ENCODE results near the gene C10orf90.

C10orf90 gene

DNA sequence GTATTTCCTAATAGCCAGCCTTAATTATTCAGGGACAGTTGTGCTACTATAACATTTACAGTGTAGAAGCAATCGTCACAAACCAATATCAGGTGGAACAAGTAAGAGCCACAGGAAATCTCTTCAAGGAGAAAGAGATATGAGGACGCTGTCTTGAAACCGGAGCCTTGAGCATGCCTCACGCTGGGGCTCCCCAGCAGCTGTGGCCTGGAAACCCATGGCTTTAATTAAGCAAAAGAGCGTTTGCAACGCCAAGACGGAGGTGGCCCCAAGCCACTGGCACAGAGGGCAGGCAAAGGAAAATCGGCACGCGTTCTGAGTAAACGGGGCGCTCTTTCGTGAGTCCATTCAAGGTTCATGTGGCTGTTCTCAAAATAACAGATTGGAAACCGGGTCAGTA lies 84.4 kb downstream of the C10orf90 start:
- TF ChIP-seq, protein P1, sequence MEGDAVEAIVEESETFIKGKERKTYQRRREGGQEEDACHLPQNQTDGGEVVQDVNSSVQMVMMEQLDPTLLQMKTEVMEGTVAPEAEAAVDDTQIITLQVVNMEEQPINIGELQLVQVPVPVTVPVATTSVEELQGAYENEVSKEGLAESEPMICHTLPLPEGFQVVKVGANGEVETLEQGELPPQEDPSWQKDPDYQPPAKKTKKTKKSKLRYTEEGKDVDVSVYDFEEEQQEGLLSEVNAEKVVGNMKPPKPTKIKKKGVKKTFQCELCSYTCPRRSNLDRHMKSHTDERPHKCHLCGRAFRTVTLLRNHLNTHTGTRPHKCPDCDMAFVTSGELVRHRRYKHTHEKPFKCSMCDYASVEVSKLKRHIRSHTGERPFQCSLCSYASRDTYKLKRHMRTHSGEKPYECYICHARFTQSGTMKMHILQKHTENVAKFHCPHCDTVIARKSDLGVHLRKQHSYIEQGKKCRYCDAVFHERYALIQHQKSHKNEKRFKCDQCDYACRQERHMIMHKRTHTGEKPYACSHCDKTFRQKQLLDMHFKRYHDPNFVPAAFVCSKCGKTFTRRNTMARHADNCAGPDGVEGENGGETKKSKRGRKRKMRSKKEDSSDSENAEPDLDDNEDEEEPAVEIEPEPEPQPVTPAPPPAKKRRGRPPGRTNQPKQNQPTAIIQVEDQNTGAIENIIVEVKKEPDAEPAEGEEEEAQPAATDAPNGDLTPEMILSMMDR (IDR thresholded peaks at IDR 0.05): no peak
- no peak for TF ChIP-seq ZFX (IDR thresholded peaks at IDR 0.05; ENCODE audit: borderline replicate concordance)

GRCh38 chr10:126585249-126586017 lies 85.1 kb downstream of the C10orf90 start:
- no peak for TF ChIP-seq ZFX (IDR thresholded peaks at IDR 0.05; ENCODE audit: borderline replicate concordance)
- TF ChIP-seq, protein P1 (IDR thresholded peaks at IDR 0.05): no peak
- H3K27ac ChIP-seq: no peak overlapping the region

More for the DNA sequence above, 84.4 kb downstream of the C10orf90 start:
- no peak overlapping the region for H3K27ac ChIP-seq

DNA sequence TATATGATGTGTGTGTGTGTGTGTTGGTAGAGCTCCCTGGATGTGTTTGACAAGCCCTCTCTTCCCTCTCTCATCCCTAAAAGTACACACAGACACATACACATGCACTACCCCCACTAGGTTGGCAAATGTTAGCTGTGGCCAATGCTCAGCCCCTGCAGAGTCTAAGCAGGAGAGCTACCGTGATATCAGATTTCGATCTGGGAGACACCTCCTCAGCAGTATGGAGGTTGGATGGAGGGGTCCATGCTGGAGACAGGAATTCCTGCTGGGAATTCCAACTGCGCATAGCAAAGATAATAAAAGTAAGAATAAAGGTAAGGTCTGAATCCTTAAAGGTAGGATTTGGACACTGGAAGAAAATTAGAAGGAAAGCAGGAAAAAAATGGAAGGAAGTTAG lies 85.7 kb downstream of the C10orf90 start:
- no peak for TF ChIP-seq ZFX (IDR thresholded peaks at IDR 0.05; ENCODE audit: borderline replicate concordance)
- TF ChIP-seq, protein P1 (IDR thresholded peaks at IDR 0.05): no peak
- no peak overlapping the region for H3K27ac ChIP-seq

DNA sequence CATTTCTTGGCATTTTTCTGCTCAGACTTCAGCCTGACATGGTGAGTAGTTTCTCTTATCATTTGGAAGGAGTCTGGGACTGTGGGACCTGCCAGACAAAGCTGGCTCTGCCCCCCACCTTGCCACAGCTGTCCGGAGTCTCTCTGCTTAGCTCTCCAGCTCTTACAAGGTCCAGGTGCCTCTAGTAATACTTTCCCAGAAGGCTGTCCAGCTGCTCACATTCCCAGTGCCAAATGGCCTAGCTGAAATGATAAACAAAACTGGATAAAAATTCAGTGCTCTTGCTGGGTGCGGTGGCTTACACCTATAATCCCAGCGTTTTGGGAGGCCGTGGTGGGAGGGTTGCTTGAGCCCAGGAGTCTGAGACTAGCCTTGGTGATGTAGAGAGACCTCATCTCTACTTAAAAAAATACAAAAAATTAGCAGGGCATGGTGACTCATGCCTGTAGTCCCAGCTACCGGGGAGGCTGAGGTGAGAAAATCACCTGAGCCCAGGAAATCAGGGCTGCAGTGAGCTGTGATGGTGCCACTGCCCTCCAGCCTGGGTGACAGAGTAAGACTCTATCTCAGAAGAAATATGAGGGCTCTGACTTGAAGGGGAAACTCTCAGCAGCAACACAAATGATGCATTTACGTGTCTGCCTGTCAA lies 86.8 kb downstream of the C10orf90 start:
- no peak for TF ChIP-seq ZFX (IDR thresholded peaks at IDR 0.05; ENCODE audit: borderline replicate concordance)
- TF ChIP-seq, protein P1 (IDR thresholded peaks at IDR 0.05): no peak
- no peak overlapping the region for H3K27ac ChIP-seq

DNA sequence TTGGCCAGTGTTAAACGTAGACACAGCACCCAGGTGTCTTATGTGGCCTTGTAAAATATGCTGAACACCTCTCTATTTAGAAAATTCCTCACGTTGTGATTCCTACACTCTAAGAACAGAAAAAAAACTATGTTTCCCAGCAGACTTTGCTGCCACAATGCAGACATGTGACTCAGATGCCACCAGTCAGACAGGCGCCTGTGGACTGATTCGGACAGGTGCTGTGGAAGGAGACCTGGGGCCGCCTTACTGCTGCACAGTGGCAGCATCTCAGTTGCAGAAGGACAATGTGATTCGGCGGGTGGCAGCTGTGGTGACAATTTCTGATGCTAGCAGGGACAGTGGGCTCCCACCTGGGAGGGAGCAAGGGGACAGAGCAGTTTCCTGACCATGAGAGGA lies 88.8 kb downstream of the C10orf90 start:
- H3K27ac ChIP-seq: no peak overlapping the region
- TF ChIP-seq ZFX (IDR thresholded peaks at IDR 0.05; ENCODE audit: borderline replicate concordance): no peak
- TF ChIP-seq, protein P1 (IDR thresholded peaks at IDR 0.05): no peak

GRCh38 chr10:126580873-126581647 lies 89.4 kb downstream of the C10orf90 start:
- no peak overlapping the region for H3K27ac ChIP-seq
- TF ChIP-seq, protein P1 (IDR thresholded peaks at IDR 0.05): no peak
- TF ChIP-seq ZFX (IDR thresholded peaks at IDR 0.05; ENCODE audit: borderline replicate concordance): no peak

Measured in 22Rv1 (cell line).